HepG2 (cell line): ENCODE measurements around the gene ADCY1. TPM values are rescaled to one million over a fixed set of nuclear protein-coding genes. Genes with fewer than 3 reads are reported as not detected.

Experiments
- ATAC-seq: fragments of 200-7000 bp; cut with Tn5 transposase; 3 replicates; pipeline ENCODE4 v1.9.1; 2020; ENCODE audit warnings: mild to moderate bottlenecking, moderate library complexity
- BruUV-seq: library from RNA; stranded (reverse); fragments of 400-500 nt; replicated peaks from 2 replicates; lab custom pipeline; 2021; lab: Mats Ljungman, UMichigan
- CTCF ChIA-PET: fragments of 300-600 bp; formaldehyde crosslinking; extraction: SDS; loops from one replicate; lab custom pipeline; 2021; ENCODE audit warnings: low total read pairs, inconsistent platforms, low intra/inter-chr PET ratio; lab: Yijun Ruan, JAX
- POLR2A ChIA-PET: fragments of 350-600 bp; sonication (Branson Sonifier 250); formaldehyde crosslinking; loops from one replicate; lab custom pipeline; 2020; ENCODE audit warnings: antibody characterized with exemption, inconsistent platforms; lab: Yijun Ruan, JAX
- DNase-seq: peaks from one replicate; pipeline ENCODE4 v3.0.0-alpha.2; 2015; ENCODE audit warnings: low spot score
- FAIRE-seq: peaks from 3 replicates; lab custom pipeline; 2011; peaks lifted over from hg19 to GRCh38; lab: Jason Lieb, UNC
- H2AFZ ChIP-seq: one replicate; pipeline ENCODE4 v1.6.1; 2011; ENCODE audit warnings: low read length, inconsistent platforms
- H3K27ac ChIP-seq: fragments of 300-600 bp; 3 replicates; pipeline ENCODE4 v1.8.0; 2011; ENCODE audit warnings: mixed run types, mild to moderate bottlenecking, mixed read lengths, low read length, inconsistent platforms; ENCODE audit not compliant: insufficient read depth; ENCODE audit errors: extremely low read length
- H3K27me3 ChIP-seq, 2 experiments: fragments of 200-600 bp in 1 of 2; 2 replicates in 1 of 2; 3 replicates in 1 of 2; pipeline versions ENCODE4 v1.6.0 to v1.8.0; 2011; ENCODE audit warnings: low read length in 2 of 2, mild to moderate bottlenecking in 2 of 2, moderate library complexity in 2 of 2, inconsistent platforms in 1 of 2; ENCODE audit not compliant: insufficient read depth in 2 of 2, control insufficient read depth in 1 of 2
- H3K36me3 ChIP-seq, 2 experiments: fragments of 200-600 bp in 1 of 2; replicated peaks in 1 of 2; 2 replicates in 1 of 2; 3 replicates in 1 of 2; pipeline versions ENCODE4 v1.5.1 to v1.8.0; 2011; ENCODE audit warnings: low read length in 2 of 2, inconsistent platforms in 1 of 2; ENCODE audit not compliant: insufficient read depth in 2 of 2, control insufficient read depth in 1 of 2
- H3K4me1 ChIP-seq: 2 replicates; pipeline ENCODE4 v1.5.1; 2012; ENCODE audit warnings: low read length, inconsistent platforms; ENCODE audit not compliant: insufficient read depth
- H3K4me2 ChIP-seq: 2 replicates; pipeline ENCODE4 v1.6.0; 2011; ENCODE audit warnings: low read depth, low read length, inconsistent platforms
- H3K4me3 ChIP-seq, 3 experiments: fragments of 200-600 bp in 1 of 3; sonication (generic), shearing (Covaris generic) in 1 of 3; replicated peaks in 1 of 3; 2 replicates each; pipeline ENCODE4 v1.5.1; 2011 to 2016; ENCODE audit warnings: low read length in 3 of 3, inconsistent platforms in 2 of 3, low read depth in 2 of 3, mild to moderate bottlenecking in 2 of 3, control low read depth in 1 of 3, mixed read lengths in 1 of 3; ENCODE audit not compliant: insufficient read depth in 1 of 3
- H3K79me2 ChIP-seq: one replicate; pipeline ENCODE4 v1.6.1; 2011; ENCODE audit warnings: low read length, inconsistent platforms; ENCODE audit not compliant: insufficient read depth
- H3K9ac ChIP-seq: 2 replicates; pipeline ENCODE4 v1.6.0; 2011; ENCODE audit warnings: mild to moderate bottlenecking, low read depth, low read length, inconsistent platforms; ENCODE audit not compliant: insufficient read depth
- H3K9me3 ChIP-seq: 2 replicates; pipeline ENCODE4 v1.5.1; 2012; ENCODE audit warnings: mild to moderate bottlenecking, low read length
- H4K20me1 ChIP-seq: 2 replicates; pipeline ENCODE4 v1.6.0; 2011; ENCODE audit warnings: inconsistent platforms, mild to moderate bottlenecking, low read length, moderate library complexity; ENCODE audit not compliant: insufficient read depth
- ARID4A ChIP-seq: sonication (generic); formaldehyde crosslinking; IDR thresholded peaks from 2 replicates; pipeline ENCODE4 v1.5.0; 2020; ENCODE audit warnings: mild to moderate bottlenecking, missing genetic modification reagents, borderline replicate concordance
- GMEB1 ChIP-seq: sonication (generic); formaldehyde crosslinking; IDR thresholded peaks from 2 replicates; pipeline ENCODE4 v1.5.1; 2020; ENCODE audit warnings: missing genetic modification reagents, mild to moderate bottlenecking, borderline replicate concordance
- IKZF5 ChIP-seq: IDR thresholded peaks from 2 replicates; pipeline ENCODE4 v1.6.1; 2018; ENCODE audit warnings: missing genetic modification reagents, mild to moderate bottlenecking, missing compliant biosample characterization
- SKI ChIP-seq: fragments of 450-650 bp; IDR thresholded peaks from one replicate; pipeline ENCODE4 v1.6.1; 2018; ENCODE audit warnings: mild to moderate bottlenecking; ENCODE audit not compliant: partially characterized antibody
- SMAD1 ChIP-seq: sonication (generic); formaldehyde crosslinking; IDR thresholded peaks from 2 replicates; pipeline ENCODE4 v1.4.0; 2020; ENCODE audit warnings: missing genetic modification reagents, low read depth, mild to moderate bottlenecking, borderline replicate concordance
- TP53 ChIP-seq: sonication (generic); formaldehyde crosslinking; conservative IDR thresholded peaks from 2 replicates; pipeline ENCODE4 v1.4.0; 2020; ENCODE audit warnings: missing genetic modification reagents
- TRIM24 ChIP-seq: sonication (generic); formaldehyde crosslinking; IDR thresholded peaks from 2 replicates; pipeline ENCODE4 v1.8.0; 2022; ENCODE audit warnings: mild to moderate bottlenecking, missing genetic modification reagents
- ZBTB7B ChIP-seq: sonication (generic); formaldehyde crosslinking; IDR thresholded peaks from 2 replicates; pipeline ENCODE4 v1.4.0; 2020; ENCODE audit warnings: missing genetic modification reagents
- ZNF572 ChIP-seq: sonication (generic); formaldehyde crosslinking; IDR thresholded peaks from 2 replicates; pipeline ENCODE4 v1.5.1; 2020; ENCODE audit warnings: mild to moderate bottlenecking, missing genetic modification reagents
- ZNF607 ChIP-seq: sonication (generic); formaldehyde crosslinking; IDR thresholded peaks from 2 replicates; pipeline ENCODE4 v1.5.1; 2020; ENCODE audit warnings: missing genetic modification reagents, mild to moderate bottlenecking, borderline replicate concordance
- ZNF770 ChIP-seq: sonication (generic); formaldehyde crosslinking; IDR thresholded peaks from 2 replicates; pipeline ENCODE4 v1.5.0; 2020; ENCODE audit warnings: mild to moderate bottlenecking, missing genetic modification reagents
- ZNF780A ChIP-seq: sonication (generic); formaldehyde crosslinking; IDR thresholded peaks from 2 replicates; pipeline ENCODE4 v1.8.0; 2022; ENCODE audit warnings: mild to moderate bottlenecking, missing genetic modification reagents, moderate library complexity
- WGBS: methylation state at CpG from one replicate; pipeline ENCODE4 v1.1.6; 2017; ENCODE audit warnings: low lambda C conversion rate; 5-methylcytosine and 5-hydroxymethylcytosine counted together
- in situ Hi-C: cut with HindIII; loops from 2 replicates; pipeline ENCODE4 v1.10.0; 2017; ENCODE audit warnings: low pct_unique_long_range_greater_than_20kb; ENCODE audit not compliant: extremely low pct_ligation_motif_present
- intact Hi-C: fragments of 100-400 bp; cut with micrococcal nuclease; formaldehyde crosslinking; loops from one replicate; pipeline ENCODE4 v1.10.0; 2022; ENCODE audit not compliant: unreplicated experiment
- polyA plus RNA-seq, 8 experiments: library from polyadenylated mRNA; depleted of rRNA in 3 of 8; stranded (reverse) in 7 of 8; unstranded in 1 of 8; fragments of >200 nt; fragmentation: Illumina TruSeq in 4 of 8; extraction: Trizol in 4 of 8; gene quantifications; 2 replicates each; pipeline versions ENCODE4 v1.2.1 to v1.2.3, GENCODE V29; 2011 to 2016; ENCODE audit warnings: low read depth in 4 of 8, missing spikeins in 1 of 8, mixed read lengths in 1 of 8; ENCODE audit not compliant: insufficient read depth in 1 of 8
- total RNA-seq, 5 experiments: library from RNA; depleted of rRNA; stranded (reverse); fragments of >200 nt; fragmentation: Illumina TruSeq; extraction: Trizol; gene quantifications; 2 replicates each; pipeline ENCODE4 v1.2.3, GENCODE V29; 2016; ENCODE audit warnings: low read depth in 1 of 5

Gene ADCY1
- total and polyA plus RNA-seq, 2 of the 13 experiments (the other 11 are each of a cell fraction or from before 2014, with no cell fraction given) = 0.80 to 1.2 TPM

DNA sequence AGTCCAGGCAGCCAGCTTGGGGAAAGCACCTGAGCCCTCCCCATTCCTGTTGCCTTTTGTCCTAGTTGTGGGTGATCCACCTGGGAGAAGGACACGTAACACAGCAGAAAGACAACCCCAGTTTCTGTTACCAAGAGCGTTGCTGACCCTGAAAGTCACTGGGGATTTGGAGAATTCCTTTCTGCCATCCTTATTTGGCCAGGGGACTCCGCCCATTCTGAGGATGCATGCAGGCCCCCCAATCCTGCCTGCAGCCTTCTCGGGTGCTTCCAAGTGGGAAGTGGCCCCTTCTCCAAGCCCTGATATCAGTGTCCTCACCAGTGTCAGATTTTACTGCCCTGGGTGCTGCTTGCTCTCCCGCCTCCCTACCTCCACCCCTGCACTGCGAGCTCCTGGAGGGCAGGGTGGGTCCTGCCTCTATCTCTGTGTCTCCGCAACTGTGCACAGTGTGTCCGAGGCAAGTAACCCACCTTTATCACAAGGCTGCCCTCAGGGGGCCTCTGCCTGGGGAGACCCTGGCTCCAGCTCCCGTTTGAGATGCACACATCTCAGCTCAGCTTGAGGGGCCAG, 9.2 kb upstream of the ADCY1 start:
- in situ Hi-C loops (no loop called here), intact Hi-C loops (no loop called here)
- FAIRE-seq (no peak), ATAC-seq (no peak), DNase-seq (no peak)
- Histone ChIP-seq H3K27me3 (peaks cover 4 to 24% of the 10 kb centered on the region in 2 experiments; a peak in 4 of 5 replicates), H2AFZ (no peak overlapping the region), H3K4me1 (no peaks in the 10 kb centered on the region), H3K4me3 (no peak overlapping the region), H3K36me3 (no peaks in the 10 kb centered on the region), H3K79me2 (no peaks in the 10 kb centered on the region), H3K4me2 (no peak overlapping the region), H3K27ac (no peak overlapping the region), H3K9me3 (peaks cover 5% of the 10 kb centered on the region), H4K20me1 (no peaks in the 10 kb centered on the region), H3K9ac (no peak overlapping the region)
- BruUV-seq = no TSS peak
- CTCF ChIA-PET = no interaction called here
- WGBS = 11% methylated on average over 6 of the region's 9 CpGs
- POLR2A ChIA-PET = no interaction called here
- TF ChIP-seq ZBTB7B (CRISPR knock-in tag) (no peak), ZNF607 (CRISPR knock-in tag) (no peak), TRIM24 (CRISPR knock-in tag) (no peak), SKI (no peak), GMEB1 (CRISPR knock-in tag) (no peak), ZNF572 (CRISPR knock-in tag) (no peak), SMAD1 (no peak), ZNF780A (no peak), ARID4A (CRISPR knock-in tag) (no peak), TP53 (CRISPR knock-in tag) (no peak), ZNF770 (CRISPR knock-in tag) (no peak), IKZF5 (CRISPR knock-in tag) (no peak)
